ENCODE data around the gene SYNGR1. TPM values are rescaled to one million over a fixed set of nuclear protein-coding genes. Genes with fewer than 3 reads are reported as not detected.

SYNGR1 gene
- total and polyA plus RNA-seq, 2 of the 8 experiments (the other 6 are each of a cell fraction or from before 2014, with no cell fraction given) = 32.5 to 84.7 TPM

GRCh38 chr22:39384750-39385480, 35.1 kb downstream of the SYNGR1 start (continued):
- TF ChIP-seq CTCF (IDR thresholded peaks at IDR 0.05; ENCODE audit: control extremely low read depth in 1 of 3, insufficient read depth in 1 of 3, low read depth in 1 of 3, low read length in 3 of 3) = peak; percentile 67 to 88 (median 85)
